ENCODE measurements around the gene DDIAS. TPM values are rescaled to one million over a fixed set of nuclear protein-coding genes. Genes with fewer than 3 reads are reported as not detected.
A peak's percentile ranks its signal among the peaks of the same experiment; 100 is the strongest.
"Not testable (repeated sequence)": the region's sequence is repeated elsewhere in the genome, so short reads cannot be mapped to it uniquely, and the experiment has no call there.

Gene DDIAS
- total RNA-seq = 1 to 10 TPM; 1.3 to 6.5 TPM

GRCh38 chr11:82901165-82901921 is at the start of gene DDIAS:
Gene DDIAS (plus strand): TSS chr11:82901736. CDS start chr11:82914739, 13,003 bp downstream.
- Histone ChIP-seq H3K4me3 (peak within 1 kb of the TSS; percentile 54 to 58), H3K36me3 (no peaks in the 10 kb centered on the region), H3K27me3 (replicated peaks; ENCODE audit: insufficient read depth) (no peaks in the 10 kb centered on the region), H3K27ac (peak within 1 kb of the TSS; percentile 94), H3K4me1 (replicated peaks) (no peaks in the 10 kb centered on the region), H3K9me3 (no peaks in the 10 kb centered on the region)
- under 1% methylated on average over 49 of the region's 49 CpGs for WGBS
- intact Hi-C loops (cut with DNase I) = loop anchor here (5.0 to 10.0 kb wide), 5 partner anchors 34 to 386 kb away; partner anchors contain the start of genes ANKRD42, CCDC90B and RAB30
- DNase-seq (ENCODE audit: low spot score) = peak; percentile 96
- TF ChIP-seq POLR2AphosphoS5 (IDR thresholded peaks at IDR 0.05) = peak; percentile 99
- TF ChIP-seq POLR2A (IDR thresholded peaks at IDR 0.05) = peak; percentile 81
- no peak for TF ChIP-seq CTCF (IDR thresholded peaks at IDR 0.05)

GRCh38 chr11:82854242-82854641 is 47.3 kb upstream of the DDIAS start:
- Histone ChIP-seq H3K4me1 (replicated peaks) (no peaks in the 10 kb centered on the region), H3K27ac (no peak overlapping the region), H3K36me3 (no peaks in the 10 kb centered on the region), H3K4me3 (no peak overlapping the region), H3K27me3 (replicated peaks; ENCODE audit: insufficient read depth) (no peaks in the 10 kb centered on the region), H3K9me3 (no peaks in the 10 kb centered on the region)
- no peak for TF ChIP-seq CTCF (IDR thresholded peaks at IDR 0.05)
- no peak for TF ChIP-seq POLR2AphosphoS5 (IDR thresholded peaks at IDR 0.05)
- no peak for TF ChIP-seq POLR2A (IDR thresholded peaks at IDR 0.05)
- no peak for DNase-seq (ENCODE audit: low spot score)
- intact Hi-C loops (cut with DNase I) = no loop called here

- H3K36me3 ChIP-seq; intact Hi-C loops (cut with DNase I); H3K27ac ChIP-seq; DNase-seq (ENCODE audit: low spot score); H3K27me3 ChIP-seq (replicated peaks; ENCODE audit: insufficient read depth); H3K4me3 ChIP-seq; H3K4me1 ChIP-seq (replicated peaks); H3K9me3 ChIP-seq: not testable (repeated sequence)
- 97% methylated on average over 1 of the region's 1 CpG for WGBS
Measured at GRCh38 chr11:82854916-82855315, 46.6 kb upstream of the DDIAS start.

GRCh38 chr11:82855616-82856015 is 45.9 kb upstream of the DDIAS start:
- H3K27me3 ChIP-seq (replicated peaks; ENCODE audit: insufficient read depth) = no peaks in the 10 kb centered on the region
- H3K4me1 ChIP-seq (replicated peaks) = no peaks in the 10 kb centered on the region
- H3K4me3 ChIP-seq = no peak overlapping the region
- no peak for TF ChIP-seq CTCF (IDR thresholded peaks at IDR 0.05)
- no peak for TF ChIP-seq POLR2A (IDR thresholded peaks at IDR 0.05)
- TF ChIP-seq POLR2AphosphoS5 (IDR thresholded peaks at IDR 0.05) = no peak
- intact Hi-C loops (cut with DNase I) = no loop called here
- DNase-seq (ENCODE audit: low spot score) = no peak
- WGBS = 94% methylated on average over 2 of the region's 2 CpGs
- H3K36me3 ChIP-seq = no peaks in the 10 kb centered on the region
- no peaks in the 10 kb centered on the region for H3K9me3 ChIP-seq
- no peak overlapping the region for H3K27ac ChIP-seq

- intact Hi-C loops (cut with DNase I) = no loop called here
- no peak for DNase-seq (ENCODE audit: low spot score)
- Histone ChIP-seq H3K4me3 (no peak overlapping the region), H3K36me3 (no peaks in the 10 kb centered on the region), H3K4me1 (replicated peaks) (no peaks in the 10 kb centered on the region), H3K27me3 (replicated peaks; ENCODE audit: insufficient read depth) (no peaks in the 10 kb centered on the region), H3K9me3 (no peaks in the 10 kb centered on the region), H3K27ac (no peak overlapping the region)
- no peak for TF ChIP-seq POLR2AphosphoS5 (IDR thresholded peaks at IDR 0.05)
- TF ChIP-seq POLR2A (IDR thresholded peaks at IDR 0.05) = no peak
- TF ChIP-seq CTCF (IDR thresholded peaks at IDR 0.05) = no peak
- WGBS = 98% methylated on average over 2 of the region's 2 CpGs
Measured at GRCh38 chr11:82857145-82857544, 44.4 kb upstream of the DDIAS start.

All from prostate gland (tissue), 2 donors.